HCT116 (cell line): ENCODE data around the gene HNF4A. TPM values are rescaled to one million over a fixed set of nuclear protein-coding genes. Genes with fewer than 3 reads are reported as not detected.
A peak's percentile ranks its signal among the peaks of the same experiment; 100 is the strongest.

ENCODE experiments used
- ATAC-seq: fragments of 200-7000 bp; cut with Tn5 transposase; 2 replicates; pipeline ENCODE4 v1.9.1; 2020; ENCODE audit warnings: mild to moderate bottlenecking, moderate library complexity
- BruUV-seq: library from RNA; stranded (reverse); fragments of 400-500 nt; replicated peaks from 2 replicates; lab custom pipeline; 2021; lab: Mats Ljungman, UMichigan
- CTCF ChIA-PET: fragments of 300-600 bp; sonication (Branson Sonifier 250); formaldehyde crosslinking; loops from one replicate; lab custom pipeline; 2021; ENCODE audit warnings: antibody characterized with exemption; lab: Charles Lee
- POLR2A ChIA-PET: fragments of 300-600, 350-600 bp; sonication (Branson Sonifier 250); formaldehyde crosslinking; loops from one replicate; lab custom pipeline; 2021; ENCODE audit warnings: antibody characterized with exemption; lab: Charles Lee
- RAD21 ChIA-PET, 2 experiments: fragments of 300-600 bp; sonication (Branson Sonifier 250); formaldehyde crosslinking; loops; one replicate each; lab custom pipeline; 2023; ENCODE audit warnings: low total read pairs in 2 of 2; ENCODE audit not compliant: uncharacterized antibody in 2 of 2, unreplicated experiment in 2 of 2, low non-redundant PET in 1 of 2; lab: Charles Lee
- DNase-seq: peaks from one replicate; pipeline ENCODE4 v3.0.0-alpha.2; 2010; ENCODE audit warnings: low read depth, low spot score
- H2AFZ ChIP-seq: fragments of 200-600 bp; shearing (Covaris generic), sonication (generic); 2 replicates; pipeline ENCODE4 v1.6.1; 2017; ENCODE audit warnings: low read depth, mixed run types, mixed read lengths, antibody characterized with exemption, low read length; ENCODE audit not compliant: poor library complexity, severe bottlenecking
- H3K27ac ChIP-seq: 2 replicates; pipeline ENCODE4 v1.5.1; 2012; ENCODE audit warnings: low read depth, low read length
- H3K27me3 ChIP-seq: fragments of 200-600 bp; sonication (generic); 2 replicates; pipeline ENCODE4 v1.6.1; 2016; ENCODE audit warnings: mixed run types, low read length, mixed read lengths; ENCODE audit not compliant: insufficient read depth
- H3K36me3 ChIP-seq, 2 experiments: fragments of 200-500 bp in 1 of 2; fragments of 200-600 bp in 1 of 2; sonication (Bioruptor generic) in 1 of 2; sonication (generic) in 1 of 2; 2 replicates each; pipeline versions ENCODE4 v1.5.1 to v1.6.1; 2014 to 2016; ENCODE audit warnings: low read length in 2 of 2, inconsistent platforms in 1 of 2, mixed read lengths in 1 of 2, mixed run types in 1 of 2; ENCODE audit not compliant: insufficient read depth in 2 of 2, control insufficient read depth in 1 of 2
- H3K4me1 ChIP-seq, 2 experiments: fragments of 200-600 bp in 1 of 2; sonication (generic) in 1 of 2; 2 replicates each; pipeline versions ENCODE4 v1.5.1 to v1.6.1; 2012 to 2017; ENCODE audit warnings: low read length in 2 of 2, inconsistent platforms in 1 of 2, mild to moderate bottlenecking in 1 of 2, mixed read lengths in 1 of 2, mixed run types in 1 of 2, moderate library complexity in 1 of 2; ENCODE audit not compliant: insufficient read depth in 2 of 2, control insufficient read depth in 1 of 2
- H3K4me2 ChIP-seq: fragments of 200-600 bp; sonication (generic); 2 replicates; pipeline ENCODE4 v1.6.1; 2017; ENCODE audit warnings: mixed run types, low read length, mixed read lengths
- H3K4me3 ChIP-seq, 2 experiments: fragments of 200-600 bp in 1 of 2; sonication (generic) in 1 of 2; replicated peaks in 1 of 2; 2 replicates each; pipeline ENCODE4 v1.5.1; 2011 to 2016; ENCODE audit warnings: low read length in 2 of 2, control low read depth in 1 of 2, low read depth in 1 of 2, mild to moderate bottlenecking in 1 of 2, mixed read lengths in 1 of 2, mixed run types in 1 of 2
- H3K79me2 ChIP-seq: fragments of 200-600 bp; sonication (generic); 2 replicates; pipeline ENCODE4 v1.6.1; 2017; ENCODE audit warnings: mild to moderate bottlenecking, mixed run types, low read length, moderate library complexity, mixed read lengths; ENCODE audit not compliant: insufficient read depth
- H3K9ac ChIP-seq: fragments of 200-600 bp; sonication (generic); 2 replicates; pipeline ENCODE4 v1.6.1; 2016; ENCODE audit warnings: low read length, mixed read lengths
- H3K9me2 ChIP-seq: fragments of 200-600 bp; sonication (generic), shearing (Covaris generic); 2 replicates; pipeline ENCODE4 v1.6.1; 2017; ENCODE audit warnings: mixed run types, mild to moderate bottlenecking, moderate library complexity; ENCODE audit not compliant: insufficient read depth
- H3K9me3 ChIP-seq, 2 experiments: fragments of 200-500 bp in 1 of 2; fragments of 200-600 bp in 1 of 2; sonication (Bioruptor generic) in 1 of 2; sonication (generic) in 1 of 2; 2 replicates each; pipeline ENCODE4 v1.6.1; 2014 to 2017; ENCODE audit warnings: low read length in 2 of 2, mixed read lengths in 2 of 2, inconsistent platforms in 1 of 2, low read depth in 1 of 2, mild to moderate bottlenecking in 1 of 2, mixed run types in 1 of 2, moderate library complexity in 1 of 2; ENCODE audit not compliant: control insufficient read depth in 1 of 2, insufficient read depth in 1 of 2
- H4K20me1 ChIP-seq: fragments of 200-600 bp; sonication (generic), shearing (Covaris generic); 2 replicates; pipeline ENCODE4 v1.6.1; 2017; ENCODE audit warnings: mixed run types, mild to moderate bottlenecking, moderate library complexity; ENCODE audit not compliant: insufficient read depth
- CTCF ChIP-seq, 3 experiments: fragments of 200-600 bp in 1 of 3; sonication (generic) in 1 of 3; IDR thresholded peaks in 2 of 3; conservative IDR thresholded peaks in 1 of 3; 2 replicates each; pipeline ENCODE4 v1.5.1; 2012 to 2017; ENCODE audit warnings: low read depth in 2 of 3, low read length in 2 of 3, antibody characterized with exemption in 1 of 3, borderline replicate concordance in 1 of 3, control low read depth in 1 of 3, mild to moderate bottlenecking in 1 of 3, mixed read lengths in 1 of 3, mixed run types in 1 of 3, moderate library complexity in 1 of 3; ENCODE audit not compliant: insufficient read depth in 1 of 3
- EZH2 ChIP-seq: fragments of 200-600 bp; sonication (generic); IDR thresholded peaks from 2 replicates; pipeline ENCODE4 v1.6.1; 2017; ENCODE audit warnings: antibody characterized with exemption, mixed run types
- JUND ChIP-seq: IDR thresholded peaks from 2 replicates; pipeline ENCODE4 v1.6.1; 2012
- POLR2AphosphoS5 ChIP-seq: IDR thresholded peaks from 2 replicates; pipeline ENCODE4 v1.6.1; 2011; ENCODE audit warnings: mild to moderate bottlenecking, low read depth, low read length, moderate library complexity
- RAD21 ChIP-seq: IDR thresholded peaks from 2 replicates; pipeline ENCODE4 v1.6.1; 2012; ENCODE audit warnings: low read depth, mild to moderate bottlenecking
- SRF ChIP-seq: IDR thresholded peaks from 2 replicates; pipeline ENCODE4 v1.6.1; 2012; ENCODE audit warnings: low read depth
- YY1 ChIP-seq: IDR thresholded peaks from 2 replicates; pipeline ENCODE4 v1.6.1; 2011; ENCODE audit warnings: low read length, low read depth, moderate library complexity, mild to moderate bottlenecking; ENCODE audit not compliant: insufficient replicate concordance; ENCODE audit errors: extremely low read depth
- intact Hi-C: fragments of 100-400 bp; cut with micrococcal nuclease; formaldehyde crosslinking; loops from 2 replicates; pipeline ENCODE4 v1.10.0; 2022
- total RNA-seq: library from RNA; stranded (reverse); gene quantifications from one replicate; pipeline ENCODE4 v1.2.1, GENCODE V29; 2021; ENCODE audit not compliant: unreplicated experiment

HNF4A gene
- total RNA-seq, 1 experiment from 2014 or later, result 7.4 TPM

- TF ChIP-seq JUND (no peak; the same call in 1 of the 2 replicates), POLR2AphosphoS5 (peak; percentile 98), RAD21 (peak; percentile 46), YY1 (no peak)
Observed at GRCh38 chr20:44475694-44476560, 120.4 kb downstream of the HNF4A start, which contains the start of gene TTPAL (continued).

GRCh38 chr20:44477151-44477550 is 121.7 kb downstream of the HNF4A start:
- Histone ChIP-seq H3K9ac (peak overlapping the region; percentile 86; the same call in 1 of the 2 replicates), H4K20me1 (no peaks in the 10 kb centered on the region), H3K4me1 (peaks cover 3 to 20% of the 10 kb centered on the region in 2 experiments; a peak in 2 of 4 replicates), H3K9me2 (no peaks in the 10 kb centered on the region), H3K4me3 (peak overlapping the region in 1 of 2 experiments; percentile 77; a peak in 2 of 4 replicates), H3K36me3 (peaks cover 4 to 6% of the 10 kb centered on the region in 2 experiments; a peak in 1 of 4 replicates), H3K27ac (no peak overlapping the region), H3K9me3 (no peaks in the 10 kb centered on the region), H3K4me2 (peak overlapping the region; percentile 85), H3K27me3 (no peaks in the 10 kb centered on the region), H3K79me2 (peaks cover 13% of the 10 kb centered on the region; the same call in 1 of the 2 replicates), H2AFZ (no peak overlapping the region)
- BruUV-seq, result no TSS peak
- no peak for TF ChIP-seq POLR2AphosphoS5
- no peak for TF ChIP-seq EZH2
- no peak for TF ChIP-seq YY1
- TF ChIP-seq CTCF (IDR thresholded peaks at IDR 0.05 in 2 of 3, conservative IDR thresholded peaks at IDR 0.05 in 1 of 3; ENCODE audit: borderline replicate concordance in 1 of 3, insufficient read depth in 1 of 3, low read depth in 2 of 3, low read length in 2 of 3), result no peak
- TF ChIP-seq JUND, result no peak
- TF ChIP-seq SRF, result no peak
- CTCF ChIA-PET, result interaction anchor here (1.5 kb wide), 1 partner anchor 133 kb away, joined by 3 read pairs; no protein-coding TSS in a partner anchor
- POLR2A ChIA-PET, result no interaction called here
- DNase-seq (no peak), ATAC-seq (no peak)
- intact Hi-C loops, result no loop called here
- RAD21 ChIA-PET, result no interaction called here
